NT2/D1 (cell line): ENCODE data around the gene DNAAF1.

Experiments
- SUZ12 ChIP-seq: IDR thresholded peaks from 2 replicates; pipeline ENCODE4 v1.6.1; 2011; ENCODE audit not compliant: insufficient read length, insufficient read depth; ENCODE audit errors: extremely low read depth
- YY1 ChIP-seq: IDR thresholded peaks from 2 replicates; pipeline ENCODE4 v1.6.1; 2011; ENCODE audit not compliant: insufficient read length, insufficient read depth
- ZNF274 ChIP-seq: IDR thresholded peaks from 2 replicates; pipeline ENCODE4 v1.6.1; 2011; ENCODE audit warnings: mild to moderate bottlenecking, low read depth, low read length

GRCh38 chr16:84193480-84193879 lies 48.4 kb downstream of the DNAAF1 start:
- TF ChIP-seq ZNF274 (no peak), SUZ12 (no peak), YY1 (no peak)
